Panc1 (cell line): Measurements from ENCODE around the gene LDLRAD4. TPM values are rescaled to one million over a fixed set of nuclear protein-coding genes. Genes with fewer than 3 reads are reported as not detected.

ENCODE experiments used
- ATAC-seq: fragments of 200-7000 bp; cut with Tn5 transposase; 2 replicates; pipeline ENCODE4 v1.9.1; 2020; ENCODE audit warnings: mild to moderate bottlenecking, moderate library complexity
- BruUV-seq: library from RNA; stranded (reverse); fragments of 400-500 nt; replicated peaks from 2 replicates; lab custom pipeline; 2021; lab: Mats Ljungman, UMichigan
- CTCF ChIA-PET: fragments of 300-600 bp; sonication (Branson Sonifier 250); formaldehyde crosslinking; loops from one replicate; lab custom pipeline; 2022; ENCODE audit warnings: antibody characterized with exemption; lab: Charles Lee
- POLR2A ChIA-PET: fragments of 300-600 bp; sonication (Branson Sonifier 250); formaldehyde crosslinking; loops from one replicate; lab custom pipeline; 2022; ENCODE audit warnings: antibody characterized with exemption; lab: Charles Lee
- DNase-seq: peaks from one replicate; pipeline ENCODE4 v3.0.0-alpha.2; 2010; ENCODE audit warnings: low read depth, low spot score
- H3K27ac ChIP-seq: 2 replicates; pipeline ENCODE4 v1.5.1; 2011; ENCODE audit warnings: mild to moderate bottlenecking, low read length, inconsistent platforms
- H3K27me3 ChIP-seq: fragments of 200-500 bp; sonication (Bioruptor generic); 2 replicates; pipeline ENCODE4 v1.6.0; 2014; ENCODE audit warnings: low read length, inconsistent platforms; ENCODE audit not compliant: control insufficient read depth, insufficient read depth
- H3K36me3 ChIP-seq: fragments of 200-500 bp; sonication (Bioruptor generic); 2 replicates; pipeline ENCODE4 v1.5.1; 2014; ENCODE audit warnings: inconsistent platforms, mild to moderate bottlenecking, low read length, moderate library complexity; ENCODE audit not compliant: control insufficient read depth, insufficient read depth
- H3K4me1 ChIP-seq: 2 replicates; pipeline ENCODE4 v1.5.1; 2011; ENCODE audit warnings: inconsistent platforms, mild to moderate bottlenecking, low read length, moderate library complexity; ENCODE audit not compliant: control insufficient read depth, insufficient read depth
- H3K4me3 ChIP-seq, 2 experiments: 2 replicates each; pipeline ENCODE4 v1.5.1; 2011 to 2012; ENCODE audit warnings: low read depth in 2 of 2, low read length in 2 of 2, mild to moderate bottlenecking in 2 of 2, inconsistent platforms in 1 of 2, moderate library complexity in 1 of 2
- H3K9me3 ChIP-seq: fragments of 200-500 bp; sonication (Bioruptor generic); 2 replicates; pipeline ENCODE4 v1.5.1; 2014; ENCODE audit warnings: low read depth, mild to moderate bottlenecking, inconsistent platforms, low read length, moderate library complexity; ENCODE audit not compliant: control insufficient read depth, insufficient read depth
- POLR2AphosphoS5 ChIP-seq: IDR thresholded peaks from 2 replicates; pipeline ENCODE4 v1.6.1; 2012; ENCODE audit warnings: mild to moderate bottlenecking, low read depth, low read length, moderate library complexity
- SIN3A ChIP-seq: IDR thresholded peaks from 2 replicates; pipeline ENCODE4 v1.6.1; 2012; ENCODE audit warnings: low read depth, mild to moderate bottlenecking, low read length, moderate library complexity, borderline replicate concordance; ENCODE audit not compliant: insufficient read depth
- TCF7L2 ChIP-seq: IDR thresholded peaks from 2 replicates; pipeline ENCODE4 v1.6.1; 2011; ENCODE audit warnings: mild to moderate bottlenecking, low read depth, low read length, inconsistent platforms
- in situ Hi-C: cut with HindIII; loops from 2 replicates; pipeline ENCODE4 v1.10.0; 2016; ENCODE audit warnings: low sequenced_read_pairs, low pct_unique_long_range_greater_than_20kb
- intact Hi-C: fragments of 100-400 bp; cut with micrococcal nuclease; formaldehyde crosslinking; loops from one replicate; pipeline ENCODE4 v1.10.0; 2022; ENCODE audit not compliant: unreplicated experiment
- total RNA-seq: library from RNA; stranded (reverse); gene quantifications from one replicate; pipeline ENCODE4 v1.2.1, GENCODE V29; 2021; ENCODE audit not compliant: unreplicated experiment
- TF ChIP-seq, protein P1 (sequence below): fragments of 450-650 bp; IDR thresholded peaks from 2 replicates; pipeline ENCODE4 v1.5.1; 2017; ENCODE audit warnings: mild to moderate bottlenecking
- TF ChIP-seq, protein P2 (sequence below), 2 experiments: IDR thresholded peaks; 2 replicates each; pipeline ENCODE4 v1.6.1; 2011 to 2012; ENCODE audit warnings: low read depth in 2 of 2, control low read depth in 1 of 2, low read length in 1 of 2, mild to moderate bottlenecking in 1 of 2, moderate library complexity in 1 of 2; ENCODE audit not compliant: insufficient read depth in 1 of 2

Gene LDLRAD4
- total RNA-seq, 1 experiment from 2014 or later: 0.28 TPM

DNA sequence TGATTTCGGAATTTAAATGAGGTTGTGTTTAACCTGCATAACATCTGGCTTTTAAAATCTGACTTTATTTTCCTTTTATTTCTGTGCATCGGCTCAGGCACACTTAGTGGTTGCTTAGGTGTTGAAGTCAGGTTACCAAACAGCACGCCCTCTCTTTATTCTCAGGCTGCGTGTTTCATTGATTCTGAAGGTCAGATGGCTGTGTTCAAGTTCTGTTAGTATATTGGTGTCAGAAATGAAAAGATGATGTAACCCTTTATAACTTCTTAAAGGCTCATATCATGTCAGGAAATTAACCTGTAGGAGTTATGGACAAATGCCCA lies 246.5 kb downstream of the LDLRAD4 start:
- ATAC-seq: no peak
- Histone ChIP-seq H3K4me1 (no peaks in the 10 kb centered on the region), H3K27ac (no peak overlapping the region), H3K36me3 (no peaks in the 10 kb centered on the region), H3K4me3 (no peak overlapping the region), H3K9me3 (no peaks in the 10 kb centered on the region), H3K27me3 (no peaks in the 10 kb centered on the region; the same call in 1 of the 2 replicates)
- in situ Hi-C loops (no loop called here), intact Hi-C loops (no loop called here)
- no TSS peak for BruUV-seq
- DNase-seq: no peak
- TF ChIP-seq POLR2AphosphoS5 (no peak), TCF7L2 (no peak), SIN3A (no peak)
- TF ChIP-seq, protein P1, sequence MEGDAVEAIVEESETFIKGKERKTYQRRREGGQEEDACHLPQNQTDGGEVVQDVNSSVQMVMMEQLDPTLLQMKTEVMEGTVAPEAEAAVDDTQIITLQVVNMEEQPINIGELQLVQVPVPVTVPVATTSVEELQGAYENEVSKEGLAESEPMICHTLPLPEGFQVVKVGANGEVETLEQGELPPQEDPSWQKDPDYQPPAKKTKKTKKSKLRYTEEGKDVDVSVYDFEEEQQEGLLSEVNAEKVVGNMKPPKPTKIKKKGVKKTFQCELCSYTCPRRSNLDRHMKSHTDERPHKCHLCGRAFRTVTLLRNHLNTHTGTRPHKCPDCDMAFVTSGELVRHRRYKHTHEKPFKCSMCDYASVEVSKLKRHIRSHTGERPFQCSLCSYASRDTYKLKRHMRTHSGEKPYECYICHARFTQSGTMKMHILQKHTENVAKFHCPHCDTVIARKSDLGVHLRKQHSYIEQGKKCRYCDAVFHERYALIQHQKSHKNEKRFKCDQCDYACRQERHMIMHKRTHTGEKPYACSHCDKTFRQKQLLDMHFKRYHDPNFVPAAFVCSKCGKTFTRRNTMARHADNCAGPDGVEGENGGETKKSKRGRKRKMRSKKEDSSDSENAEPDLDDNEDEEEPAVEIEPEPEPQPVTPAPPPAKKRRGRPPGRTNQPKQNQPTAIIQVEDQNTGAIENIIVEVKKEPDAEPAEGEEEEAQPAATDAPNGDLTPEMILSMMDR: no peak
- TF ChIP-seq, protein P2, sequence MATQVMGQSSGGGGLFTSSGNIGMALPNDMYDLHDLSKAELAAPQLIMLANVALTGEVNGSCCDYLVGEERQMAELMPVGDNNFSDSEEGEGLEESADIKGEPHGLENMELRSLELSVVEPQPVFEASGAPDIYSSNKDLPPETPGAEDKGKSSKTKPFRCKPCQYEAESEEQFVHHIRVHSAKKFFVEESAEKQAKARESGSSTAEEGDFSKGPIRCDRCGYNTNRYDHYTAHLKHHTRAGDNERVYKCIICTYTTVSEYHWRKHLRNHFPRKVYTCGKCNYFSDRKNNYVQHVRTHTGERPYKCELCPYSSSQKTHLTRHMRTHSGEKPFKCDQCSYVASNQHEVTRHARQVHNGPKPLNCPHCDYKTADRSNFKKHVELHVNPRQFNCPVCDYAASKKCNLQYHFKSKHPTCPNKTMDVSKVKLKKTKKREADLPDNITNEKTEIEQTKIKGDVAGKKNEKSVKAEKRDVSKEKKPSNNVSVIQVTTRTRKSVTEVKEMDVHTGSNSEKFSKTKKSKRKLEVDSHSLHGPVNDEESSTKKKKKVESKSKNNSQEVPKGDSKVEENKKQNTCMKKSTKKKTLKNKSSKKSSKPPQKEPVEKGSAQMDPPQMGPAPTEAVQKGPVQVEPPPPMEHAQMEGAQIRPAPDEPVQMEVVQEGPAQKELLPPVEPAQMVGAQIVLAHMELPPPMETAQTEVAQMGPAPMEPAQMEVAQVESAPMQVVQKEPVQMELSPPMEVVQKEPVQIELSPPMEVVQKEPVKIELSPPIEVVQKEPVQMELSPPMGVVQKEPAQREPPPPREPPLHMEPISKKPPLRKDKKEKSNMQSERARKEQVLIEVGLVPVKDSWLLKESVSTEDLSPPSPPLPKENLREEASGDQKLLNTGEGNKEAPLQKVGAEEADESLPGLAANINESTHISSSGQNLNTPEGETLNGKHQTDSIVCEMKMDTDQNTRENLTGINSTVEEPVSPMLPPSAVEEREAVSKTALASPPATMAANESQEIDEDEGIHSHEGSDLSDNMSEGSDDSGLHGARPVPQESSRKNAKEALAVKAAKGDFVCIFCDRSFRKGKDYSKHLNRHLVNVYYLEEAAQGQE (IDR thresholded peaks at IDR 0.05; ENCODE audit: insufficient read depth in 1 of 2, low read depth in 2 of 2, low read length in 1 of 2): no peak
- ChIA-PET POLR2A (no interaction called here), CTCF (no interaction called here)

DNA sequence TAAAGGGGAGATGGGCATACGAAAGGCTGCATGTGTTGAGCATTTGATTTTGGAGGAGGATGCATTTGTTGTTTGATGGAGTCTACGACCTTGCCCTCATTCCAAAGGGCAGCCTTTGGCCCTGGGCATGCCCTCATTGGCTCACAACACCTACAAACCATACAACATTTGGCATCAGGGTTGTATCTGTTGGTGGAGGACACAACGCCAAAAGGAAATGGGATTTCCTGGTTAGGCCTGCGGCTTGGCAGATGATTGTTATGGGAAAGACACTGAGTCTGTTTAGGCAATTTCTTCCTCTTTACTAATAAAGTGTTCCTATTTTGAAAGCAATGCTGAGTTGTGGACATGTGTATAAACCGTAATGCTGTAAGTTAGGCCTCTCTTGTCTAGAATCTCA lies 246.9 kb downstream of the LDLRAD4 start:
- Histone ChIP-seq H3K27me3 (no peaks in the 10 kb centered on the region; the same call in 1 of the 2 replicates), H3K36me3 (no peaks in the 10 kb centered on the region), H3K27ac (no peak overlapping the region), H3K4me1 (no peaks in the 10 kb centered on the region), H3K4me3 (no peak overlapping the region), H3K9me3 (no peaks in the 10 kb centered on the region)
- intact Hi-C loops: no loop called here
- BruUV-seq: no TSS peak
- TF ChIP-seq SIN3A (no peak), POLR2AphosphoS5 (no peak), TCF7L2 (no peak)
- TF ChIP-seq, protein P1: no peak
- TF ChIP-seq, protein P2 (IDR thresholded peaks at IDR 0.05; ENCODE audit: insufficient read depth in 1 of 2, low read depth in 2 of 2, low read length in 1 of 2): no peak
- ChIA-PET POLR2A (no interaction called here), CTCF (no interaction called here)
- in situ Hi-C loops: no loop called here
- DNase-seq (no peak), ATAC-seq (no peak)
